Measurements from ENCODE around the gene C6orf136.
"Not testable (repeated sequence)": the region's sequence is repeated elsewhere in the genome, so short reads cannot be mapped to it uniquely, and the experiment has no call there.

The C6orf136 gene

DNA sequence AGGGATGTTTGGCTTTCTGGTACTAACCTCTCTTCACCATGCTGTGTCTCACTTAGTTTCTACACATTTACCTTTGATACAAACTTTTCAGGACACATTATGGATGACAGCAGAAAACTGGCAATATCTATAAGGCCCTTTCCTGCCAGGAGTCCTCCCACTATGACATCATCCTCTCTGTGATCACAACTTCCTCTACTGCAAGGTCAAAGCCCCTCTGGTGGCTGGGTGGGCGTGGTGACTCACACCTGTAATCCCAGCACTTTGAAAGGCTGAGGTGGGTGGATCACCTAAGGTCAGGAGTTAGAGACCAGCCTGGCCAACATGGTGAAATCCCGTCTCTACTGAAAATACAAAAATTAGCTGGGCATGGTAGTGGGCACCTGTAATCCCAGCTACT, 19.4 kb downstream of the C6orf136 start:
- not testable (repeated sequence) for H3K27me3 ChIP-seq (ENCODE audit: control insufficient read depth, insufficient read depth, low read length); H3K4me1 ChIP-seq (ENCODE audit: control insufficient read depth, insufficient read depth, low read length); H3K27ac ChIP-seq (ENCODE audit: low read depth, low read length); H3K9ac ChIP-seq (ENCODE audit: low read depth, low read length); H3K4me3 ChIP-seq (ENCODE audit: low read depth, low read length); H3K9me3 ChIP-seq (ENCODE audit: control insufficient read depth, insufficient read depth, low read length)
- peaks cover 76% of the 10 kb centered on the region for H3K36me3 ChIP-seq (ENCODE audit: control insufficient read depth, insufficient read depth, low read length)

DNA sequence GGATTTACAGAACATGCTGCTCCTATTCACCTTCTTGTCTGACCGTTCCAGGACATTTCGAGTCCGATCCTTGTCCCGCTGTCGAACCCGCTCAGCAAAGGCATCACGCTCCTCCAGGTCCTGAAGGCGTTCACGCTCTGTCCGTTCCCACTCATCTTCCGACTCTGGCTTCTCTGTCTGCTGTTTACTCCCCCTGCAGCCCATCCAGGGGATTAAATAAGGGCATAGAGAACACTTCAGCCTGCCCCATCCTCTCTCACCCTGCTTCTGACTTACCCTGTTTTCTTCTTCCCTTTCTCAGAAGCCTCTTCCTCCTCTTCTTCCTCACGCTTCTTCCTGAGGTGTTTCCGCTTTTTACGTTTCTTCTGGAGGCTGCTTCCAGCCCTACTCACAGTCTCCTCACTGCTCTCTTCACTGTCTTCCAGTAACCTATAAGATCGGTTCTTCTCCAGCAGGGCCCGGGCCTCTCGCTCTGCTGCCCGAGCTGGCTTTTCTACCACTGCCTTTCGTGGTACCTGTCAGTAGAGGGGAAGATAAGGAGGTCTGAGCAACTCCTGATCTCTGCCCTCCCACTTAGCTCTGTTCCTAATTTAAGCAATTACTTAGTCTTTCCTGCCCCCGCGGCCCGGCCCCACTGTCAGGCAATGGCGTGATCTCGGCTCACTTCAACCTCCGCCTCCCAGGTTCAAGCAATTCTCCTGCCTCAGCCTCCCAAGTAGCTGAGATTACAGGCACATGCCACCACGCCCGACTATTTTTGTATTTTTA, 24.0 kb downstream of the C6orf136 start:
- H3K4me1 ChIP-seq (ENCODE audit: control insufficient read depth, insufficient read depth, low read length), result no peaks in the 10 kb centered on the region
- no peak overlapping the region for H3K4me3 ChIP-seq (ENCODE audit: low read depth, low read length)
- no peak overlapping the region for H3K9ac ChIP-seq (ENCODE audit: low read depth, low read length)
- no peaks in the 10 kb centered on the region for H3K27me3 ChIP-seq (ENCODE audit: control insufficient read depth, insufficient read depth, low read length)
- no peaks in the 10 kb centered on the region for H3K9me3 ChIP-seq (ENCODE audit: control insufficient read depth, insufficient read depth, low read length)
- H3K27ac ChIP-seq (ENCODE audit: low read depth, low read length), result no peak overlapping the region
- peaks cover 34% of the 10 kb centered on the region for H3K36me3 ChIP-seq (ENCODE audit: control insufficient read depth, insufficient read depth, low read length)

DNA sequence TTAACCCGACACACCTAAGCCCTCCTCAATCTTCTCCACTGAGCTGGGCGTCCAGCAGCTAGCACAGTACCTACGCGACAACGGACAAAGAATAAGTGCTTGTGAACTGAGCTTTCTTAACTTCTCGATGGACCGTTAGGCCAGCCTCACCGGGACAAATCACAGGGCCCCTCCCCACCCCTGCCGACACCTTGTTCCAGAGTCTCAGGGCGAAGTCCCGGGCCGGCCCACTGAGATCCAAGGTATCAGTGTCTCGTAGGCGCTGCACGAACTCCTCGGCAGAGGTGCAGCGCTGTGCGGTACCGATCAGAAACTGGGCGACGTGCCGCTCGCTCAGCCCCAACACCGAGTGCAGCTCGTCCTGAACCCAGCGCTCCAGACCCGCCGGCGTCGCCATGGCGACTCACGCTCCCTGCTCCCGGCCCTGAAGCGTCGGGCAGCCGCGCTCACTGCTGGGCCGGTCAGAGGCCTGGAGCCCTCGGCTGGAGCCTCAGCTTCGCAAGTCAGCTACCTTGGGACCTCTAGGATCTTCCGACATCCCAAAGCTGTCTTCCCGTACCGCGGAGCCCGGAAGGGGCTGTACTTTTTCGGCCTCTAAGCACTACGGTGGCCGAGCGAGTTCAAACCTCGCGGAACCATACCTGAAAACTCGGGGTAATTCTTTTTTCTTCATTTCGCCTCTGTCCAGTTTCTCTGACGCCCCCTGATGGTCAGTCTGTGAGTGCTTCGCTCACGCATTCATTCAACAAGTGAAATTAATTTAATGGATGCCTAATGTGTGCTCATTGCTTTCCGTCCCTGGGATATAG, 25.7 kb downstream of the C6orf136 start, which contains the start of gene DHX16:
Gene DHX16, minus strand, starts transcription at position 562 of the 809 bp plus-strand sequence. Its CDS starts 165 bp downstream, at position 397.
- Histone ChIP-seq H3K4me1 (ENCODE audit: control insufficient read depth, insufficient read depth, low read length) (no peaks in the 10 kb centered on the region), H3K27ac (ENCODE audit: low read depth, low read length) (peak within 1 kb of the TSS; percentile 76), H3K9ac (ENCODE audit: low read depth, low read length) (peak within 1 kb of the TSS; percentile 43; the same call in 1 of the 2 replicates), H3K9me3 (ENCODE audit: control insufficient read depth, insufficient read depth, low read length) (no peaks in the 10 kb centered on the region), H3K36me3 (ENCODE audit: control insufficient read depth, insufficient read depth, low read length) (peaks cover 42% of the 10 kb centered on the region), H3K4me3 (ENCODE audit: low read depth, low read length) (peak within 1 kb of the TSS; percentile 91), H3K27me3 (ENCODE audit: control insufficient read depth, insufficient read depth, low read length) (no peaks in the 10 kb centered on the region)

DNA sequence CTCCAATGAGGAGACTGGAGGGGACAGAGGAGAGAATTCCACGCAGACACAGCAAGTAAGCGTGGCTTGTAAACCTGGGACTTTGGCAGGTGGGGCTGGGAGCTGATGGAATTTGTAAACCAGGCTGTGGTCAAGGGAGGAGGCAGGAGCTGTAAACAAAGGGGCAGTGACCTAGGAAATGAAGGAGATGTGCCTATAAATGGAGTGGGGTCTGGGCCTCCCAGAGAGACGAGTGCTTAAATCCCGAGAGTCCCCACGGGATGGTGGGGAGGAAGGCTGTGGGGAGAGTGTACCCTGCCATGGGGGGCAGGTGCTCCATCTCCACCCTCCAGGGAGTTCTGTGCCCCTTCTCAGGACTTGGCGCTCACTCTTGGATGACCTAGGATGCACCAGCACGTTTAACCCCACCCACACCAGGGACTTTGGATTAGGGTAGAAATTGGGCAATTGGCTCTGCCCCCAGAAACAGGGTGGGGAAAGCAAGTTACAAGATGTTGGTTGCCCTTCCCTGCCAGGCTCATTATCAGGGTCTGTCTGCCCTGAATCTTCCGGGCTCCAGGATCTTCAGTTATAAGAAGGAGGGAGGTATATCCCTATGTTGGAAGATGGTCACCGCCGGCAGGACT, 29.8 kb downstream of the C6orf136 start:
- no peak overlapping the region for H3K9ac ChIP-seq (ENCODE audit: low read depth, low read length)
- H3K27ac ChIP-seq (ENCODE audit: low read depth, low read length), result no peak overlapping the region
- no peaks in the 10 kb centered on the region for H3K27me3 ChIP-seq (ENCODE audit: control insufficient read depth, insufficient read depth, low read length)
- no peaks in the 10 kb centered on the region for H3K9me3 ChIP-seq (ENCODE audit: control insufficient read depth, insufficient read depth, low read length)
- peaks cover 24% of the 10 kb centered on the region for H3K36me3 ChIP-seq (ENCODE audit: control insufficient read depth, insufficient read depth, low read length)
- peaks cover 9% of the 10 kb centered on the region for H3K4me1 ChIP-seq (ENCODE audit: control insufficient read depth, insufficient read depth, low read length)
- no peak overlapping the region for H3K4me3 ChIP-seq (ENCODE audit: low read depth, low read length)

DNA sequence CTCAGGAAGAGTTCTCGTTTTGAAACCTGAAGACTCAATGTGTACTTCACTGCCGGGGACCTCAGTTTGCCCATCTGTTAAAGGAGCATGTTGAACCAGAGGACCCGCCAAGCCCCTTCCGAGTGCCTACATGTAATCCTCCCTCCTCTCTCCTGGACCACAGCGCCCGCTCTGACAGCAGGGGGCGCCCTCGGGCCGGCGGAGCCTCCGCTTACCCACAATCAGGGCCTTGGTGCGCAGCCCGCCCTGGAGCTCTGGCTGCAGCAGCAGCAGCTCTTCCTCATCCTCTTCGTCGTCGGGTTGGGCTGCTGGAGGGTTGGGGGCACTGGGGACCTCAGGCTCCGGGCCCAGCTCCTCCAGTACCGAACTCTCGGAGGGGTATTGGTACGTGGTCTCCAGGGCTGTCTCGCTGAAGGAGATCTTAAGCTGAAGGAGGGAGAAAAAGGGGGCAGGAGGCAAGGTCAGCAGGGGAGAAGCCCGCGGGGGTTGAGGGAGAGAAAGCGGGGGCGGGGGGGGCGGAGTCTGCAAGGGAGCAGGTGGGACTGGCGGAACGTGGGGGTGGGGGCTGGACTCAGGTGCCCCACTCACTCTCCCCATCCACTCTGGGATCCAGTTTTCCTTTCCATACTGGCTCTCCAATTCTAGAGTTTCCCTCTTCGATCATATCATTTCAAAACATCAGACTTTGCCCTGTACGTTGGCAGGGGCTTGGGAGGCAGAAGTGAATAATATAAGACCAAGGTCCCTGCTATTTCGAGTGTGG, 32.2 kb downstream of the C6orf136 start:
- no peak overlapping the region for H3K9ac ChIP-seq (ENCODE audit: low read depth, low read length)
- H3K4me1 ChIP-seq (ENCODE audit: control insufficient read depth, insufficient read depth, low read length), result peaks cover 29% of the 10 kb centered on the region
- H3K4me3 ChIP-seq (ENCODE audit: low read depth, low read length), result peak overlapping the region; percentile 50; the same call in 1 of the 2 replicates
- peaks cover 24% of the 10 kb centered on the region for H3K36me3 ChIP-seq (ENCODE audit: control insufficient read depth, insufficient read depth, low read length)
- no peaks in the 10 kb centered on the region for H3K27me3 ChIP-seq (ENCODE audit: control insufficient read depth, insufficient read depth, low read length)
- no peak overlapping the region for H3K27ac ChIP-seq (ENCODE audit: low read depth, low read length)
- no peaks in the 10 kb centered on the region for H3K9me3 ChIP-seq (ENCODE audit: control insufficient read depth, insufficient read depth, low read length)

DNA sequence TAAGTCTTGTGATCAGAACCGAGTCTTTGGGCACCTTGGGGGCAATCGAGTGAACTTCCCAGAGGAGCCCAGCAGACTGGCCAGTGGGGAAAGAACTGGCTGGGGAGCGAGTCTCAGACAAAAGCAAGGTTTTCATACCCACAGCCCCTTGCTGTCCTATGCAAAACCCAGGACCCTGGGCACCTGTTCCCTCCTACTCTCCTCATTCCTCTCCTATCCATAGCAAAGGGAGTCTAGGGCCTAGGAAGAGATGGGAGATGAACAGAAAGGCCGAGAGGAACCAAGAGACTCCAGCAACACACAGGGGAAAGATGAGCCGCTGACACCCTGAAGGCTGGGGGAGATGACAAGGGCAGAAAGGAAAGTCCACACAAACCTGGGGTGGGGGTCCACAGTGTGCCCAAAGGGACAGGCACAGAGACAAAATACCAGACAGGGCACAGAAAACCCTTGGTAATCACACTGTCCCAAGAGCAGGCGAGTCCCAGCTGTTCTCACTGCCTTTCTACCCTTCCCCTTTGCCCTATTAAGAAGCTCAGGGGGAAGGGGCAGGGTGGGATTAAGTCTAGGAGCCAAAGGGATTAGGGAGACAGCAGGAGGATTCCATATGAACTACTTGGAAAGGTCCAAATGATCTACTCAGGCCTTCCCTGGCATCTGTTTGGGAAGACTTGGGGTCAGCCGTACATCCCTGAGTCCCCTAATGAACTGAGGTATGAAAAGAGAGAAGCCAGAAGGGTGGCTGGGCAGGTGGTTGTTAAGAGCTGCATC, 33.0 kb downstream of the C6orf136 start:
- Histone ChIP-seq H3K9me3 (ENCODE audit: control insufficient read depth, insufficient read depth, low read length) (no peaks in the 10 kb centered on the region), H3K36me3 (ENCODE audit: control insufficient read depth, insufficient read depth, low read length) (peaks cover 24% of the 10 kb centered on the region), H3K27me3 (ENCODE audit: control insufficient read depth, insufficient read depth, low read length) (no peaks in the 10 kb centered on the region), H3K9ac (ENCODE audit: low read depth, low read length) (no peak overlapping the region), H3K4me1 (ENCODE audit: control insufficient read depth, insufficient read depth, low read length) (peaks cover 31% of the 10 kb centered on the region), H3K4me3 (ENCODE audit: low read depth, low read length) (no peak overlapping the region), H3K27ac (ENCODE audit: low read depth, low read length) (peak overlapping the region; percentile 49)

DNA sequence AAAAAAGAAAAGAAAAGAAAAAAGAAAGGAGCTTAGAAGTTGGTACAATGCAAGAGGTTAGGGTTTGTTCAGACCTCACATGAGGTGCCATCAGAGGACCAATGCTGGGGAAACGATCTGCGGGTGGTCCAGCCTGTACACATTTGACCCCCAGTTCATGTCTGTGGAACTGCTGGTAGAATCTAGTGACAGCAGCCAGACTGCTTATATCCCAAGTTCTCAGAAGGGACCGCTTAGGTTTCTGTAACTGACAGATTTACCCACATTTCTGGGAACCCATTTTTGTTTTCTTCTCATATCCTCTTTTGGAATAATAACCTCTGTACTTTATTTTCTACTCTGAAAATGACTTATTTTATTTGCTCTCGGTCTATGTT, 34.8 kb downstream of the C6orf136 start:
- Histone ChIP-seq H3K27me3 (ENCODE audit: control insufficient read depth, insufficient read depth, low read length) (no peaks in the 10 kb centered on the region), H3K9me3 (ENCODE audit: control insufficient read depth, insufficient read depth, low read length) (no peaks in the 10 kb centered on the region), H3K4me1 (ENCODE audit: control insufficient read depth, insufficient read depth, low read length) (peaks cover 35% of the 10 kb centered on the region), H3K36me3 (ENCODE audit: control insufficient read depth, insufficient read depth, low read length) (peaks cover 17% of the 10 kb centered on the region), H3K9ac (ENCODE audit: low read depth, low read length) (no peak overlapping the region), H3K4me3 (ENCODE audit: low read depth, low read length) (no peak overlapping the region), H3K27ac (ENCODE audit: low read depth, low read length) (peak overlapping the region; percentile 84)

DNA sequence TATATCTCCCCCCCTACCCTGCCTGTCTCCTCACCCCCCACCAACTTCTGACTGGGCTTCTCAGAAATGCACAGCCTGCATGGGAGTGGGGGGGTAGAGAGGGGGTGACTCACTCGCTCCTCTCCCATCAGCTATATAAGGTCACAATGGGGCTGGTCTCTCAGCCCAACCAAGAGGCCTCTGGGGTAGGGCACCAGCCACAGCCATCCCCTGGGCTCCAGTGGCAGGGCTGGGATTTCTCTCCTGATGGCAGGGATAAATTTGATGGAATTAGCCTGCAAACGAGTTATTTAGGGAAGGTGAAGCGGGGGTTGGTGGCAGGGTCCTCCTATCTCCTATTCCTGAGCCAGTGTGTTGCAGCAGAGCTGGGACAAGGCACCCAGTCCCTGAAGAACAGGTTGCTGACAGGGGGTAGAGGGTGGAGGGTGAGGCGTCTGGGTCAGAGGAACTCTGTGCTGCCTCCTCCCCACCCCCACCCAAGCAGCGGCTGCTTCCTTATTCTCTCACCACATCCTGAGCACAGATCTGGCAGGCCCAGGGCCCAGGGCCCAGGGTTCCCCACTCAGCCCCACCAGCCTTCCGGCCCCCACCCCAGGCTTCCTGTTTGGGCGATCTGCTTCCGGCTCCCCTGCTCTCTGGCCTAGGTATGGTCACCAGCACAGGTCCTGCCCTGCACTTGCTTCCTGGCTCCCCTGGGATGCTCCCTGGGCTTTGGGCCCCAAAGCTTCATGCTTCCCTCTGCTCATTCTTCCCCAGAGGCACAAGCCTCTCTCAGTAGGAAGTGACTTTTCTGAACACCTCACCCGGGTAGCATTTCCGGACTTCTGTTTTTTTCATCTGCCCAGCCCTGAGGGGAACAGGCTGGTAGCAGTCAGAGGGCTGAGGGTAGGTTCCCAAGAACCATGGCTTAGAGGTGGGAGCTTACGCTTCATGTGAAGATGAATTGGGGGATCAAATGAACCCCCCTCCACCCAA, 35.5 kb downstream of the C6orf136 start:
- peaks cover 35% of the 10 kb centered on the region for H3K4me1 ChIP-seq (ENCODE audit: control insufficient read depth, insufficient read depth, low read length)
- H3K27ac ChIP-seq (ENCODE audit: low read depth, low read length), result peak overlapping the region; percentile 84
- H3K36me3 ChIP-seq (ENCODE audit: control insufficient read depth, insufficient read depth, low read length), result peaks cover 11% of the 10 kb centered on the region; the same call in 1 of the 2 replicates

DNA sequence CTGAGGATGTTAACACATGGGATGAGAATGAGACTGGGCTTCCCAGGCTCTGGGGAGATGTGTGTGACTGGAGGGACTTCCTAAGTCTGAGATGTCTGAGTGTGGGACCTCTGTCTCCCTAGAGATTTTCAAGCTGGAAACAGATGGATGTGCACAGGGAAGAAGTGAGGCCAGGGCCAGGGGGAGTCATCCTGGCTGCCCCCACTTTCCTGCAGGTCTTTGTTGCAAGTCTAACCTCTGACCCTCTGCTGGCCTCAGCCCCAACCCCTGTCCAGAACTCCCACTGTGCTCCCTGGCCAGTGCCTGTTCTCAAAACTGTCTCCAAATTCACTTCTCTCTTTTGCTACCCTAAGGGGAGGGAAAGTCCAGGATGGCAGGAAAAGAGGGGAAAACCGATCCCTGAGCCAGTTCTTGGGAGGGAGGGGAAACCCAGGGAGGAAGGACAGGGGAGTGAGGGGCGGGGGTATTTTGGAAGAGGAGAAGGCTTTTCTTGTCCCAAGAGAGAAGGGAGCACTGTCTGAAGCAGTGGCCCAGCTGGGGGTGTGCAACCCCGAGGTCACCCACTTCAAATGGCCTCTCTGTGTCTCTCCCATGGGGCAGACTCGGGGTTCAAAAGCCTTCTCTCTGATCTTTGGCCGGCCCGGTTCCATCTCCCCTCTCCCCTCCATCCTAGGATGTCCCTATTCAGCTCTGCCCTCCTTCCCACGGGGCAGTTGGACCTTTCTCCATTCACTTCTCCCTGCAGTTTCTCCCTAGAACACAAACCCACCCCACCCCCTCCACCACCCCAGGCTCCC, 36.4 kb downstream of the C6orf136 start:
- Histone ChIP-seq H3K4me1 (ENCODE audit: control insufficient read depth, insufficient read depth, low read length) (peaks cover 39% of the 10 kb centered on the region), H3K9me3 (ENCODE audit: control insufficient read depth, insufficient read depth, low read length) (no peaks in the 10 kb centered on the region), H3K36me3 (ENCODE audit: control insufficient read depth, insufficient read depth, low read length) (peaks cover 4% of the 10 kb centered on the region), H3K27ac (ENCODE audit: low read depth, low read length) (peak overlapping the region; percentile 84), H3K9ac (ENCODE audit: low read depth, low read length) (peak overlapping the region; percentile 45), H3K4me3 (ENCODE audit: low read depth, low read length) (peak overlapping the region; percentile 47), H3K27me3 (ENCODE audit: control insufficient read depth, insufficient read depth, low read length) (no peaks in the 10 kb centered on the region)

More for the DNA sequence above, 35.5 kb downstream of the C6orf136 start:
- H3K27me3 ChIP-seq (ENCODE audit: control insufficient read depth, insufficient read depth, low read length), result no peaks in the 10 kb centered on the region
- H3K9me3 ChIP-seq (ENCODE audit: control insufficient read depth, insufficient read depth, low read length), result no peaks in the 10 kb centered on the region
- H3K4me3 ChIP-seq (ENCODE audit: low read depth, low read length), result peak overlapping the region; percentile 47
- H3K9ac ChIP-seq (ENCODE audit: low read depth, low read length), result peak overlapping the region; percentile 45

Measured in HUES48 (cell line).